ENCODE results near the gene RPS19BP1. TPM values are rescaled to one million over a fixed set of nuclear protein-coding genes. Genes with fewer than 3 reads are reported as not detected.

RPS19BP1 gene
- total RNA-seq, 2 experiments from 2014 or later: 42.8 to 68.8 TPM

DNA sequence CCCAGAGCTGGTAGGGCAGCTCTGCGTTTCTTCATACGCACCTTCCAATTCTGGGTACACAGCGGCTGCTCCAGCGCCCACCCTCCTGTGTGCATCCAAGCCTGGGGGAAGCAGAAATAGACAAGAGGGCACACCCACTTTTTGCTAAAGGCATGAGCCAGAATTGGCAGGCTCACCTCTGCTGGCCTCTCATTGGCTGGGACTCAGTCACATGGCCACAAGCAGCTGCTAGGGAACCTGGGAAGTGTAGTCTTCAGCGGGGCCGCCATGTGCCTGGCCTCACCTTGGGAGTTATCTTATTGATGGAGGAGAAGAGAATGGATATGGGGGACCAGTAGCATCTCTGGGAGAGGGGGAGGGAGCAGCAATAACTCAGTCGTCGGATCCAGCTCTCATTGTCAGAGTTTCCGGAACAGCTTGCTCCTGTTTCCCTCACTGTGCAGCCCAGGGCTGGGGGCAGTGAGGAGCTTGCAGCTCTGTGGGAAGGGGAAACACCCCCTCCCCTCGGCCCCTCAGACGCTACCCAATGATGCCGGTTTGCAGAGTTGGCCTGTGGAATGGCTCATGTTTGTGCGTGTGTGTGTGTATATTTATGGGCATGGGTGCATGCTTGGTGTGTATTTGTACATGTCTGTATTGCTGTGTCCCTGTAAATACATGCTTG is 42.3 kb downstream of the RPS19BP1 start:
- ChIA-PET CTCF (interaction anchor here (0.6 to 6.1 kb wide), 7 partner anchors 11 to 1544 kb away, joined by 3 to 100 read pairs (median 3); partner anchors contain the start of gene MIEF1), POLR2A (interaction anchor here (1.0 to 1.5 kb wide), 2 partner anchors 11 to 30 kb away, joined by 3 to 7 read pairs; partner anchors contain the start of genes ATF4 and MIEF1)
- ATAC-seq (peak; percentile 100), DNase-seq (peak; percentile 89)
- H3K4me3 Mint-ChIP-seq: no peak overlapping the region
- intact Hi-C loops (cut with DNase I, micrococcal nuclease): loop anchor here (1.0 to 5.0 kb wide), 5 partner anchors 12 to 857 kb away; partner anchors contain the start of genes MIEF1 (in 2 of the 2), ADSL (in 1 of the 2) and ATF4 (in 1 of the 2)
- H3K27me3 Mint-ChIP-seq: no peaks in the 10 kb centered on the region
- H3K27ac Mint-ChIP-seq: no peak overlapping the region
- H3K36me3 Mint-ChIP-seq (ENCODE audit: low read depth): no peaks in the 10 kb centered on the region
- H3K9me3 Mint-ChIP-seq (ENCODE audit: low read depth): no peaks in the 10 kb centered on the region
- peaks cover 7% of the 10 kb centered on the region for H3K4me1 Mint-ChIP-seq

DNA sequence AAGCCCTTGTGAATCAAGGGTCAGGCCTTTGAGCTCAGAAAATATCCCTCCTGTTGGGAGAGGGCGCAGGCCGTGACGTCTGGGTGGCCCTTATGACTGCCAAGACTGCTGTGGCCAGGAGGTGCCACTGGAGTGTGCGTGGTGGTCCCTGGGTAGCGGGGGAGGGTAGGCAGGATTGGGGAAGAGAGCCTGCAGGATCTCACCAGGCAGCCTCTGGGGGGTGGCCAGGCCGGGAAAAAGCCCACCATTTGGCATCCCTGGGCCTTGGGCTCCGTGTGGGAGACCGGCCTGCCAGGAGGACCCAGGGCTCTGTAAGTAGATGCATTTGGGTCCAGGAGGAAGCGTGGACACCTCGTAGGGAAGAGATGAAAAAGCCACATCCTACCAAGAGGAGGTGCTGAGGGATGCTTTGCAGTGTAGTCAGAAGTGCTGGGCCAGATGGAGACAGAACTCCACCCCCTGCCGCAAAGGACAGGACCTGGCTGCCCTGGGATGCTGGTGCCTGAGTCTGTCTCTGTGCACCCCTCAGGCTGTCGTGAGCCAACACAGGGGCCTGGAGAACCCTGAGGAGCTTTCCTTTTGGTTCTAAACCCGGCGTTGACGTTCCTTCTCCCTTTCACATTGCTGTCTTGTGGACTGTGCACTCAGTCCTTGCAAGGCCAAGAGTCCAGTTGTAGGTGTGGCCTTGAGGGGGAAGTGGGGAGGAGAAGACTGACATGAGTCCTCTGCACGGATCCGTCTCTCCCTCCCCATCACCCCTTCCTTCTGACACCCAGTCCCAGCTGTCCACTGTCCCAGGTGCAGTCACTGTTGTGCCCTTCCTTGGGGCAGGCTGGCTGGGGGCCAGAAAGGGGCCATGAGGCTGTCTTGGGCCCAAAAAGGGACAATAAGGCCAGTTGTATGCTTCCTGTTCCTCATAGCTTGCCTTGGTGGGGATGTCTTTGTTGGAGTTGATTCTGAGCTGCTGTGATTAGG is 43.2 kb downstream of the RPS19BP1 start:
- no peak overlapping the region for H3K4me3 Mint-ChIP-seq
- POLR2A ChIA-PET: interaction anchor here (1.5 kb wide), 1 partner anchor 31 kb away, joined by 7 read pairs; the partner anchor contains the start of gene ATF4
- intact Hi-C loops (cut with DNase I, micrococcal nuclease): loop anchor here (1.0 to 5.0 kb wide), 5 partner anchors 13 to 858 kb away; partner anchors contain the start of genes MIEF1 (in 2 of the 2), ADSL (in 1 of the 2) and ATF4 (in 1 of the 2)
- H3K9me3 Mint-ChIP-seq (ENCODE audit: low read depth): no peaks in the 10 kb centered on the region
- H3K4me1 Mint-ChIP-seq: peaks cover 4% of the 10 kb centered on the region
- DNase-seq (no peak), ATAC-seq (no peak)
- H3K27me3 Mint-ChIP-seq: no peaks in the 10 kb centered on the region
- CTCF ChIA-PET: interaction anchor here (0.6 to 6.1 kb wide), 7 partner anchors 12 to 1543 kb away, joined by 3 to 100 read pairs (median 3); partner anchors contain the start of gene MIEF1
- no peaks in the 10 kb centered on the region for H3K36me3 Mint-ChIP-seq (ENCODE audit: low read depth)
- H3K27ac Mint-ChIP-seq: no peak overlapping the region

GRCh38 chr22:39488563-39489083 is 43.9 kb downstream of the RPS19BP1 start:
- intact Hi-C loops (cut with DNase I, micrococcal nuclease): no loop called here

DNA sequence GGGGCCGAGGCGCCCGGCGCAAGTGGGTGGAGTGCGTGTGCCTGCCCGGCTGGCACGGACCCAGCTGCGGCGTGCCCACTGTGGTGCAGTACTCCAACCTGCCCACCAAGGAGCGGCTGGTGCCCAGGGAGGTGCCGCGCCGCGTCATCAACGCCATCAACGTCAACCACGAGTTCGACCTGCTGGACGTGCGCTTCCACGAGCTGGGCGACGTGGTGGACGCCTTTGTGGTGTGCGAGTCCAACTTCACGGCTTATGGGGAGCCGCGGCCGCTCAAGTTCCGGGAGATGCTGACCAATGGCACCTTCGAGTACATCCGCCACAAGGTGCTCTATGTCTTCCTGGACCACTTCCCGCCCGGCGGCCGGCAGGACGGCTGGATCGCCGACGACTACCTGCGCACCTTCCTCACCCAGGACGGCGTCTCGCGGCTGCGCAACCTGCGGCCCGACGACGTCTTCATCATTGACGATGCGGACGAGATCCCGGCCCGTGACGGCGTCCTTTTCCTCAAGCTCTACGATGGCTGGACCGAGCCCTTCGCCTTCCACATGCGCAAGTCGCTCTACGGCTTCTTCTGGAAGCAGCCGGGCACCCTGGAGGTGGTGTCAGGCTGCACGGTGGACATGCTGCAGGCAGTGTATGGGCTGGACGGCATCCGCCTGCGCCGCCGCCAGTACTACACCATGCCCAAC is 44.6 kb downstream of the RPS19BP1 start:
- no peak for ATAC-seq
- CTCF ChIA-PET: no interaction called here

More at GRCh38 chr22:39488563-39489083, 43.9 kb downstream of the RPS19BP1 start:
- no peak for ATAC-seq
- H3K4me1 Mint-ChIP-seq: peaks cover 4% of the 10 kb centered on the region
- no peaks in the 10 kb centered on the region for H3K27me3 Mint-ChIP-seq
- POLR2A ChIA-PET: no interaction called here
- H3K27ac Mint-ChIP-seq: no peak overlapping the region
- no peak for DNase-seq
- CTCF ChIA-PET: no interaction called here
- H3K9me3 Mint-ChIP-seq (ENCODE audit: low read depth): no peaks in the 10 kb centered on the region
- no peak overlapping the region for H3K4me3 Mint-ChIP-seq
- no peaks in the 10 kb centered on the region for H3K36me3 Mint-ChIP-seq (ENCODE audit: low read depth)

DNA sequence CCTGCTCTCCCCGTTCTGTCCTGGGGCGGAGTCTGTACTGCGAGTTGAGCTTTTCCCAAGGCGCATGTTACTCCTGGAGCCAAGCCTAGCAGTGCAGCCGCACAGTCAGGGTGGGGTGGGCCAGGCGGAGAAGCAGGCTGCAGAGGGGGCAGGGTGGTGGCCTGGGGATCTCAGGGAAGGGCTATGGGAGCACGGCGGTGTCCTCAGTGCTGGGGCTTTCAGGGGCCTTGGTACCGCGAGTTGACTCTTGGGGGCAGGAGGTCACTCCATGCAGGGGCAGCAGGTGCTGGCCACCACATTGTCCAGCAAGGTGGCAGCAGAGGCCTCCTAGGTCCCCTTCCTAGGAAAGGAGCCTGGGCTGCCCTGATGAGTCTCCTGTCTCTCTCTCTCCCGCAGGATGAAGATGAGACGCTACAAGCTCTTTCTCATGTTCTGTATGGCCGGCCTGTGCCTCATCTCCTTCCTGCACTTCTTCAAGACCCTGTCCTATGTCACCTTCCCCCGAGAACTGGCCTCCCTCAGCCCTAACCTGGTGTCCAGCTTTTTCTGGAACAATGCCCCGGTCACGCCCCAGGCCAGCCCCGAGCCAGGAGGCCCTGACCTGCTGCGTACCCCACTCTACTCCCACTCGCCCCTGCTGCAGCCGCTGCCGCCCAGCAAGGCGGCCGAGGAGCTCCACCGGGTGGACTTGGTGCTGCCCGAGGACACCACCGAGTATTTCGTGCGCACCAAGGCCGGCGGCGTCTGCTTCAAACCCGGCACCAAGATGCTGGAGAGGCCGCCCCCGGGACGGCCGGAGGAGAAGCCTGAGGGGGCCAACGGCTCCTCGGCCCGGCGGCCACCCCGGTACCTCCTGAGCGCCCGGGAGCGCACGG is 45.4 kb downstream of the RPS19BP1 start:
- H3K27me3 Mint-ChIP-seq: no peaks in the 10 kb centered on the region
- no peaks in the 10 kb centered on the region for H3K36me3 Mint-ChIP-seq (ENCODE audit: low read depth)
- H3K4me3 Mint-ChIP-seq: no peak overlapping the region
- intact Hi-C loops (cut with DNase I, micrococcal nuclease): no loop called here
- DNase-seq: no peak
- CTCF ChIA-PET: interaction anchor here (0.7 kb wide), 2 partner anchors 9 to 1110 kb away, joined by 3 read pairs; no protein-coding TSS in a partner anchor
- no peaks in the 10 kb centered on the region for H3K9me3 Mint-ChIP-seq (ENCODE audit: low read depth)
- no peak for ATAC-seq
- POLR2A ChIA-PET: no interaction called here
- H3K27ac Mint-ChIP-seq: no peak overlapping the region
- H3K4me1 Mint-ChIP-seq: peaks cover 4% of the 10 kb centered on the region

More for the DNA sequence above, 44.6 kb downstream of the RPS19BP1 start:
- intact Hi-C loops (cut with DNase I, micrococcal nuclease): no loop called here
- Mint-ChIP-seq H3K36me3 (ENCODE audit: low read depth) (no peaks in the 10 kb centered on the region), H3K4me3 (no peak overlapping the region), H3K27me3 (no peaks in the 10 kb centered on the region), H3K9me3 (ENCODE audit: low read depth) (no peaks in the 10 kb centered on the region), H3K4me1 (peaks cover 4% of the 10 kb centered on the region), H3K27ac (no peak overlapping the region)
- POLR2A ChIA-PET: no interaction called here
- DNase-seq: no peak

- Mint-ChIP-seq H3K27me3 (no peaks in the 10 kb centered on the region), H3K4me1 (no peaks in the 10 kb centered on the region), H3K27ac (no peak overlapping the region), H3K4me3 (no peak overlapping the region), H3K9me3 (ENCODE audit: low read depth) (no peaks in the 10 kb centered on the region), H3K36me3 (ENCODE audit: low read depth) (no peaks in the 10 kb centered on the region)
- CTCF ChIA-PET: interaction anchor here (0.7 to 2.6 kb wide), 3 partner anchors 11 to 123 kb away, joined by 3 to 9 read pairs (median 4); no protein-coding TSS in a partner anchor
- no peak for ATAC-seq
- intact Hi-C loops (cut with DNase I, micrococcal nuclease): no loop called here
- POLR2A ChIA-PET: interaction anchor here (0.6 kb wide), 1 partner anchor 159 kb away, joined by 3 read pairs; no protein-coding TSS in a partner anchor
- no peak for DNase-seq
Observed at GRCh38 chr22:39482768-39483167, 49.8 kb downstream of the RPS19BP1 start.

GRCh38 chr22:39481595-39481994 is 51.0 kb downstream of the RPS19BP1 start:
- intact Hi-C loops (cut with DNase I, micrococcal nuclease): no loop called here
- ATAC-seq: no peak
- Mint-ChIP-seq H3K9me3 (ENCODE audit: low read depth) (no peaks in the 10 kb centered on the region), H3K4me1 (no peaks in the 10 kb centered on the region), H3K4me3 (no peak overlapping the region), H3K27me3 (no peaks in the 10 kb centered on the region), H3K36me3 (ENCODE audit: low read depth) (no peaks in the 10 kb centered on the region), H3K27ac (no peak overlapping the region)
- DNase-seq: no peak
- POLR2A ChIA-PET: no interaction called here
- CTCF ChIA-PET: interaction anchor here (1.2 to 2.6 kb wide), 2 partner anchors 12 to 15 kb away, joined by 4 to 9 read pairs; no protein-coding TSS in a partner anchor

- no peak for DNase-seq
- Mint-ChIP-seq H3K9me3 (ENCODE audit: low read depth) (no peaks in the 10 kb centered on the region), H3K36me3 (ENCODE audit: low read depth) (no peaks in the 10 kb centered on the region), H3K4me3 (no peak overlapping the region), H3K27me3 (no peaks in the 10 kb centered on the region), H3K4me1 (no peaks in the 10 kb centered on the region), H3K27ac (no peak overlapping the region)
- CTCF ChIA-PET: interaction anchor here (2.6 kb wide), 1 partner anchor 16 kb away, joined by 9 read pairs; no protein-coding TSS in a partner anchor
- ATAC-seq: no peak
- intact Hi-C loops (cut with DNase I, micrococcal nuclease): no loop called here
- POLR2A ChIA-PET: no interaction called here
Observed at GRCh38 chr22:39481054-39481453, 51.5 kb downstream of the RPS19BP1 start.

DNA sequence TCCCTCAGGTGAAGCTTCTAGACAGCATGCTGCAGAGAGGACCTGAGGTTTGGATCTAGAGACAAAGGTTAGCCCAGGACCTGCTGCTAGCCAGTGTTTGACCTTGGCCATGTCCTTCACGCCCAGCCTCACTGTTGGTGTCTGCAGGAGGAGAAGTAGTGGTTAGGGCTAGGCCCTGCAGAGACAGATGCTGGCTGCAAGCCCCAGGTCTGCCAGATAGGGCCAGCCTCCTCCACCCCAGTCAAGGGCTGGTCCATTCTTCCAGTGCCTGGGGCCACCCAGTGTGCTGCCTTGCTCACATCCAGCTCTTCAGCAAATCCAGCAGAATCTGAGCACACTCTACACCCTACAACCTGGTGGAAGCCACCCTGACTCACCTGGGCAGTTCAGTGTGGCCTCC is 52.0 kb downstream of the RPS19BP1 start:
- ChIA-PET POLR2A (no interaction called here), CTCF (interaction anchor here (0.9 to 2.6 kb wide), 2 partner anchors 16 to 202 kb away, joined by 3 to 9 read pairs; no protein-coding TSS in a partner anchor)
- no peak overlapping the region for H3K27ac Mint-ChIP-seq
- no peaks in the 10 kb centered on the region for H3K4me1 Mint-ChIP-seq
- H3K4me3 Mint-ChIP-seq: no peak overlapping the region
- DNase-seq (no peak), ATAC-seq (no peak)
- no peaks in the 10 kb centered on the region for H3K36me3 Mint-ChIP-seq (ENCODE audit: low read depth)
- H3K9me3 Mint-ChIP-seq (ENCODE audit: low read depth): no peaks in the 10 kb centered on the region
- intact Hi-C loops (cut with DNase I, micrococcal nuclease): no loop called here
- H3K27me3 Mint-ChIP-seq: no peaks in the 10 kb centered on the region

DNA sequence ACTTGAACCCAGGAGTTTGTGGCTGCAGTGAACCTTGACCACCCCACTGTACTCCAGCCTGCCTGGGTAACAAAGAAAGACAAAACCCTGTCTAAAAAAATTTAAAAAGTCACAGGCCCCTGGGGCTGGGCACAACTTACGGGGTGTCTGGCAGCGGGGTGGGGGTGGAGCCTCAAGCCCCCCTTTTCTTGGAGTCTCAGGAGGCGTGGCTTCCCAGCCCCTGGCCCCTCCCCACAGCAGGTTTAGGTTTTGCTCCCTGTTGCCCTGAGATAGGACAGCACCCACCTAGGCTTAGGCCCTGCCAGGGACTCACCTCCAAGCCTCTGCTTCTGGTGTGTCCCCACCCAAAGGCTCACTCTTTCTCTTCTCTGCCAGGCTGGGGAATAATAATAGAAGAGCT is 53.3 kb downstream of the RPS19BP1 start:
- intact Hi-C loops (cut with DNase I, micrococcal nuclease): no loop called here
- Mint-ChIP-seq H3K36me3 (ENCODE audit: low read depth) (no peaks in the 10 kb centered on the region), H3K9me3 (ENCODE audit: low read depth) (no peaks in the 10 kb centered on the region), H3K27me3 (no peaks in the 10 kb centered on the region), H3K4me1 (no peaks in the 10 kb centered on the region), H3K27ac (no peak overlapping the region), H3K4me3 (no peak overlapping the region)
- ChIA-PET POLR2A (no interaction called here), CTCF (interaction anchor here (1.7 kb wide), 1 partner anchor 17 kb away, joined by 8 read pairs; no protein-coding TSS in a partner anchor)
- DNase-seq (no peak), ATAC-seq (no peak)
